Lower leg skin (tissue), 3 donors: Measurements from ENCODE around the gene ACTG1.

Experiments used
- CTCF ChIP-seq, 3 donors: fragments of 450-650 bp; IDR thresholded peaks; one replicate each; pipeline ENCODE4 v1.5.1; 2016; ENCODE audit warnings: antibody characterized with exemption in 3 of 3, mild to moderate bottlenecking in 3 of 3, moderate library complexity in 2 of 3
- POLR2A ChIP-seq, 2 donors: fragments of 450-650 bp; IDR thresholded peaks; one replicate each; pipeline ENCODE4 v1.6.1; 2016 to 2017; ENCODE audit warnings: antibody characterized with exemption in 2 of 2, mild to moderate bottlenecking in 1 of 2, moderate library complexity in 1 of 2

GRCh38 chr17:81481815-81482505 lies 30.6 kb downstream of the ACTG1 start:
- TF ChIP-seq CTCF (IDR thresholded peaks at IDR 0.05): no peak
- no peak for TF ChIP-seq POLR2A (IDR thresholded peaks at IDR 0.05)
